Measurements from ENCODE around the gene TNRC6B.
"Not testable (repeated sequence)": the region's sequence is repeated elsewhere in the genome, so short reads cannot be mapped to it uniquely, and the experiment has no call there.

The TNRC6B gene

GRCh38 chr22:40153192-40153591 is 24.5 kb upstream of the TNRC6B start:
- TF ChIP-seq CTCF (IDR thresholded peaks at IDR 0.05; ENCODE audit: low read depth, low read length), result no peak
- H3K4me3 ChIP-seq (replicated peaks in 1 of 2; ENCODE audit: low read depth in 2 of 2, low read length in 2 of 2), result no peak overlapping the region
- no peak for DNase-seq (ENCODE audit: low read depth in 2 of 2)

DNA sequence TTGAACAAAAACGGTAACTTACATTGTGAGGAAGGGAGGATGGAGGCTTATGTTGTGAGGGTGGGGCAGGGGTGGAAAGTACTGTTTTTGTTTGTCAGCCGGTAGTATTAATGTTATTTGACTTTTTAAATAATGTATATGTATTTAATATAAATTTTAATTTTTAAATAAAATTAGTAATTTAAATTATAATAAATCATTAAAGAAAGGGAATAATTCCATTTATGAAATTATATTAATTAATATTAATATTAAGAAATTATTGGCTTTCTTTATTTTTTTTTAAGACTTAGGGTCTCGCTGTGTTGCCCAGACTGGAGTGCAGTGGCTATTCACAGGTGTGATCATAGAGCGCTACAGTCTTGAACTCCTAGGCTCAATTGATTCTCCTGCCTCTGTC is 24.0 kb upstream of the TNRC6B start:
- H3K4me3 ChIP-seq (replicated peaks in 1 of 2; ENCODE audit: low read depth in 2 of 2, low read length in 2 of 2), result no peak overlapping the region
- no peak for DNase-seq (ENCODE audit: low read depth in 2 of 2)
- no peak for TF ChIP-seq CTCF (IDR thresholded peaks at IDR 0.05; ENCODE audit: low read depth, low read length)

DNA sequence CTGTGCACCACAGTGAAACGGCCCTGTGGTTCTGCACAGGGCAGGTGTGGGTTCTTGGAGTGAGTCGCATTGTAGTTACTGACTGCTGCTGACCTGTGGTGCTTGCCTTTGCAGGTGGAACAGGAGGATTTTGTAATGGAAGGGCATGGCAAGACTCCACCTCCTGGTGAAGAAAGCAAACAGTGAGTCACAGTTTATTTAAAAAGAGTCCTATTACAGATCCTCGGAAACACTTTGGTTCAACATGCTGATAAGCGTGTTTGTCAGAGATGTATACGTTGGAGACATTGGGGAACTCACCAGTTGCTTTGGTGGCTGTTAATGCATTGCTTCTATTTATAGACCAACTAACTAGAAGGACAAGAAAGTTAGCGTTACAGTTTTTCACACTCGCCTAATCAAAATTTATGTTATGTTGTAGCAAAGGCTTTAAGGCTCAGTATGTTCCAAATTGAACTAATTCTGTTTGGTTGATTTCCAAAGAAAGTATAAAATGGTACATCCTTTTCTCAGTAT is 21.7 kb upstream of the TNRC6B start:
- H3K4me3 ChIP-seq (replicated peaks in 1 of 2; ENCODE audit: low read depth in 2 of 2, low read length in 2 of 2), result no peak overlapping the region
- DNase-seq (ENCODE audit: low read depth in 2 of 2), result peak; percentile 47 to 50
- peak; percentile 13 for TF ChIP-seq CTCF (IDR thresholded peaks at IDR 0.05; ENCODE audit: low read depth, low read length)

- H3K4me3 ChIP-seq (replicated peaks in 1 of 2; ENCODE audit: low read depth in 2 of 2, low read length in 2 of 2); DNase-seq (ENCODE audit: low read depth in 2 of 2): not testable (repeated sequence)
Measured at GRCh38 chr22:40156682-40157081, 21.0 kb upstream of the TNRC6B start.

DNA sequence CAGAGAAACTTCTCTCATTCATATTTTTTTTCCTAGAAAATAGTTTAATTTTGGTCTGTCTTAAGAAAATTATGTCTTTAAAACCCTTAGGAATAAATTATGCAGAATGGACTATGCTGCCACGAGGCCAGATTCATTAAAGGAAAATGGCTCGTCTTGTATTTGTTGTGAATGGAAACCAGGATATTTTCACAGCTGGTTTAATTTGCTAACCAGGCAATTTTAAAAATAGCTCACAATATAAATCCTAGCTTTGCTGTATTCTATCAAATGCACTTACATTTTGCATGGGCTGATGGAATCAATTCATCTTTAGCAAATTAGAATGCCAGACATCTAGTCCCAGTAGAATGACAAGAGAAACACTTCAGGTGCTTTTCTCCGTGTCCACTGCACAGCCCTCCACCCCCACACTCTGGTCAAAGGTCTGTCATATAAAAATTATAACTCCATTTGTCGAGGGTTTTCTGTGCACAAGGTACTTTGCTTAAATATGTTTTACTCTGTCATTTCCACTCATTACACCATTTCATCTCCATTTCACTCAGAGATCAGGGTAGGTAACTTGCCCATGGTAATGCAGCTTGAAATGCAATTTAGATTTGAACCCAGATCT is 20.3 kb upstream of the TNRC6B start:
- no peak for TF ChIP-seq CTCF (IDR thresholded peaks at IDR 0.05; ENCODE audit: low read depth, low read length)
- DNase-seq (ENCODE audit: low read depth in 2 of 2), result no peak
- H3K4me3 ChIP-seq (replicated peaks in 1 of 2; ENCODE audit: low read depth in 2 of 2, low read length in 2 of 2), result no peak overlapping the region

DNA sequence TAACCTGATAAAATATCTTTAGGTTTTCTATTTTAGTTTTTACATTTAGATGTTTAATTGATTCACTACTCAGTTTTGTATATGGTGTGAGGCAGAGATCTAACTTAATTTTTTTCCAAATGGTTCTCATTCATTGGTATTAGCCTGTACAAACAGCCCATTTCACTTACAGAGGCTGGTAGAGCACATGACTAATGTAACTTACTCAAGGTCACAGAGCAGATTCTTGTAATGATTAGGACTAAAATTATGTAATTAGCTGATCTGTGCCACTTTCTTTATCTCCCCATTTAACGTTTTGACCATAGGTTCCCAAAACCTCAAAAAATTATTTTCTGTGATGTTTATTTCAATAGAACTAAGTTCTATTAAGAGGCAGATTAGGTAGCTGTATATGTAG is 16.5 kb upstream of the TNRC6B start:
- no peak for DNase-seq (ENCODE audit: low read depth in 2 of 2)
- no peak for TF ChIP-seq CTCF (IDR thresholded peaks at IDR 0.05; ENCODE audit: low read depth, low read length)
- no peak overlapping the region for H3K4me3 ChIP-seq (replicated peaks in 1 of 2; ENCODE audit: low read depth in 2 of 2, low read length in 2 of 2)

GRCh38 chr22:40165537-40165936 is 12.2 kb upstream of the TNRC6B start:
- not testable (repeated sequence) for DNase-seq (ENCODE audit: low read depth in 2 of 2); H3K4me3 ChIP-seq (replicated peaks in 1 of 2; ENCODE audit: low read depth in 2 of 2, low read length in 2 of 2)

DNA sequence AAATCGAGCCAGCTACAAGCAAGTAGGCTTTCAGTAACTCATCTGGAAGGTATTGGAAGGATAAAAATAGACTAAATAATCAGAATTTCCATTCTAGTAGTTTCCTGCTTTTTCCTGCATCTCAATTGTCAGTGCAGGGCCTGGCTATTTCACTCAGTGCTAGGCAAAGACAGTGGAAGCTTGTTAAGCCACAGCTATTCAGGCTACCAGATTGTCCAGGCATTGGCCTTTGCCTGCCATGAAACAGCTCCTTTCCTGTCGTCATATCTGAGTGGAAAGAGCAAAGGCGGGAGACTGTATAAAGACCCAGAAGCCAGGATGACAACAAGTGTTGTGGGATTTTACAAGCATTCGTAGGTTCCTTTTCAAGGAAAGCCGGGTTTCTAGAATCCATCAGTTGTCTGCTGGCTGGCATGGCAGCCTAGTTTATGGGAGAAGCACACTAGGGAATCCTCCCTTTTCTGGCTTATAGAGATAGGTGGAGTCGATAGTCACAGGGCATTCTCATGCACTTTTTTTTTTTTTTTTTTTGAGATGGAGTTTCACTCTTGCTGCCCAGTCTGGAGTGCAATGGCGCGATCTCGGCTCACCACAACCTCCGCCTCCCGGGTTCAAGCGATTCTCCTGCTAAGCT is 2.0 kb upstream of the TNRC6B start:
- no peak for DNase-seq (ENCODE audit: low read depth in 2 of 2)
- H3K4me3 ChIP-seq (replicated peaks in 1 of 2; ENCODE audit: low read depth in 2 of 2, low read length in 2 of 2), result no peak overlapping the region
- TF ChIP-seq CTCF (IDR thresholded peaks at IDR 0.05; ENCODE audit: low read depth, low read length), result no peak

All from cardiac fibroblast (primary cell).